A172 (cell line): ENCODE data around the gene PRKACG. TPM values are rescaled to one million over a fixed set of nuclear protein-coding genes. Genes with fewer than 3 reads are reported as not detected.

Experiments used
- total RNA-seq: library from RNA; depleted of rRNA; stranded (reverse); fragments of >200 nt; shearing (Covaris generic); gene quantifications from 2 replicates; pipeline ENCODE4 v1.2.3, GENCODE V29; 2014; rRNA removed

The PRKACG gene
- total RNA-seq, 1 experiment from 2014 or later = not detected

Other genes starting within 250 kb of the PRKACG start
- gene FXN, start 21.6 kb upstream of the PRKACG start, total RNA-seq = 12.6 and 15.7 TPM in 2 replicates
- gene TJP2, start 160.2 kb upstream of the PRKACG start, total RNA-seq = 81.1 and 84.6 TPM in 2 replicates